GM12878 (cell line): Measurements from ENCODE around the gene RAP1GAP. TPM values are rescaled to one million over a fixed set of nuclear protein-coding genes. Genes with fewer than 3 reads are reported as not detected.

ENCODE experiments used
- ATAC-seq: fragments of 200-7000 bp; cut with Tn5 transposase; 3 replicates; pipeline ENCODE4 v1.9.1; 2020; ENCODE audit warnings: mild to moderate bottlenecking, moderate library complexity
- BruUV-seq: library from RNA; stranded (reverse); fragments of 400-500 nt; replicated peaks from 2 replicates; lab custom pipeline; 2021; lab: Mats Ljungman, UMichigan
- CTCF ChIA-PET: fragments of 300-600 bp; sonication (Branson Sonifier 250); formaldehyde crosslinking; extraction: SDS; loops from one replicate; lab custom pipeline; 2021; ENCODE audit warnings: inconsistent platforms; lab: Yijun Ruan, JAX
- POLR2A ChIA-PET: fragments of 350-600 bp; formaldehyde crosslinking; extraction: SDS; loops from one replicate; lab custom pipeline; 2021; ENCODE audit warnings: inconsistent platforms; lab: Charles Lee
- RAD21 ChIA-PET: fragments of 300-600 bp; sonication (Branson Sonifier 250); formaldehyde crosslinking; loops from one replicate; lab custom pipeline; 2023; ENCODE audit warnings: antibody characterized with exemption; ENCODE audit not compliant: unreplicated experiment; lab: Charles Lee
- SMC1A ChIA-PET: fragments of 300-600 bp; sonication (Branson Sonifier 250); formaldehyde crosslinking; loops from one replicate; lab custom pipeline; 2023; ENCODE audit not compliant: unreplicated experiment, uncharacterized antibody; lab: Charles Lee
- DNase-seq: peaks from one replicate; pipeline ENCODE4 v3.0.0-alpha.2; 2011; ENCODE audit warnings: low read depth, low spot score
- FAIRE-seq: peaks from 3 replicates; lab custom pipeline; 2011; peaks lifted over from hg19 to GRCh38; lab: Jason Lieb, UNC
- H2AFZ ChIP-seq: 2 replicates; pipeline ENCODE4 v1.6.0; 2011; ENCODE audit warnings: low read depth, low read length, control low read depth; ENCODE audit not compliant: control insufficient read depth
- H3K27ac ChIP-seq: 2 replicates; pipeline ENCODE4 v1.5.1; 2011; ENCODE audit warnings: control low read depth; ENCODE audit not compliant: control insufficient read depth, insufficient read depth
- H3K27me3 ChIP-seq, 2 experiments: replicated peaks in 1 of 2; 2 replicates each; pipeline versions ENCODE4 v1.6.0 to v1.6.1; 2011; ENCODE audit warnings: low read length in 1 of 2; ENCODE audit not compliant: control insufficient read depth in 2 of 2, insufficient read depth in 2 of 2
- H3K36me3 ChIP-seq, 2 experiments: 2 replicates each; pipeline ENCODE4 v1.5.1; 2011; ENCODE audit warnings: low read length in 1 of 2; ENCODE audit not compliant: control insufficient read depth in 2 of 2, insufficient read depth in 2 of 2
- H3K4me1 ChIP-seq: 2 replicates; pipeline ENCODE4 v1.6.1; 2011; ENCODE audit warnings: mild to moderate bottlenecking, low read length, moderate library complexity, mixed read lengths; ENCODE audit not compliant: control insufficient read depth, insufficient read depth
- H3K4me2 ChIP-seq: 2 replicates; pipeline ENCODE4 v1.6.0; 2011; ENCODE audit warnings: control low read depth; ENCODE audit not compliant: control insufficient read depth, insufficient read depth
- H3K4me3 ChIP-seq: fragments of 200-600 bp; sonication (generic); 2 replicates; pipeline ENCODE4 v1.5.1; 2016
- H3K79me2 ChIP-seq: 2 replicates; pipeline ENCODE4 v1.6.0; 2011; ENCODE audit warnings: low read length; ENCODE audit not compliant: control insufficient read depth, insufficient read depth
- H3K9ac ChIP-seq: 2 replicates; pipeline ENCODE4 v1.8.0; 2011; ENCODE audit warnings: low read length, control low read depth, mixed read lengths; ENCODE audit not compliant: control insufficient read depth, insufficient read depth
- H3K9me3 ChIP-seq: replicated peaks from 3 replicates; pipeline ENCODE4 v1.5.1; 2011; ENCODE audit warnings: mild to moderate bottlenecking, low read length; ENCODE audit not compliant: control insufficient read depth, insufficient read depth
- H4K20me1 ChIP-seq: 2 replicates; pipeline ENCODE4 v1.6.0; 2011; ENCODE audit not compliant: control insufficient read depth, insufficient read depth
- ASH2L ChIP-seq: fragments of 300-600, 200-600 bp; sonication (generic); IDR thresholded peaks from 2 replicates; pipeline ENCODE4 v1.6.1; 2017; ENCODE audit warnings: low read depth, mild to moderate bottlenecking, borderline replicate concordance
- CEBPB ChIP-seq, 2 experiments: fragments of 150-350 bp in 1 of 2; IDR thresholded peaks; 2 replicates each; pipeline ENCODE4 v1.6.1; 2012 to 2014; ENCODE audit warnings: low read depth in 2 of 2, low read length in 2 of 2, borderline replicate concordance in 1 of 2, inconsistent platforms in 1 of 2
- IKZF2 ChIP-seq, 2 experiments: fragments of 450-650 bp; IDR thresholded peaks; 2 replicates each; pipeline ENCODE4 v1.6.1; 2017; ENCODE audit warnings: mild to moderate bottlenecking in 2 of 2, moderate library complexity in 2 of 2
- NBN ChIP-seq: fragments of 450-650 bp; IDR thresholded peaks from 2 replicates; pipeline ENCODE4 v1.6.1; 2016
- POLR2AphosphoS5 ChIP-seq: IDR thresholded peaks from 2 replicates; pipeline ENCODE4 v1.6.1; 2011; ENCODE audit warnings: mild to moderate bottlenecking, low read length, inconsistent platforms
- SMAD1 ChIP-seq: fragments of 450-650 bp; IDR thresholded peaks from 2 replicates; pipeline ENCODE4 v1.6.1; 2018; ENCODE audit warnings: mild to moderate bottlenecking, low read depth; ENCODE audit not compliant: partially characterized antibody
- SRF ChIP-seq, 2 experiments: IDR thresholded peaks; 2 replicates each; pipeline ENCODE4 v1.6.1; 2011; ENCODE audit warnings: low read depth in 2 of 2, low read length in 2 of 2, mild to moderate bottlenecking in 1 of 2, moderate library complexity in 1 of 2
- TAF1 ChIP-seq: IDR thresholded peaks from 2 replicates; pipeline ENCODE4 v1.6.1; 2011; ENCODE audit warnings: mild to moderate bottlenecking, low read depth, low read length, borderline replicate concordance
- WGBS: methylation state at CpG from one replicate; pipeline ENCODE4 v1.1.6; 2016; ENCODE audit warnings: low lambda C conversion rate; ENCODE audit not compliant: insufficient replicate concordance, insufficient coverage; ENCODE audit errors: missing lambda C conversion rate; 5-methylcytosine and 5-hydroxymethylcytosine counted together
- in situ Hi-C: fragments of 300-500 bp; cut with MboI; formaldehyde crosslinking; loops from 9 replicates; pipeline ENCODE4 v1.14.3; 2018; ENCODE audit warnings: mixed read lengths
- intact Hi-C: fragments of 100-400 bp; cut with micrococcal nuclease; formaldehyde crosslinking; loops from one replicate; pipeline ENCODE4 v1.14.2; 2022; ENCODE audit not compliant: unreplicated experiment
- polyA plus RNA-seq, 11 experiments: library from polyadenylated mRNA; depleted of rRNA in 4 of 11; unstranded in 6 of 11; stranded (reverse) in 5 of 11; fragments of >200 nt; fragmentation: Nextera tagmentation in 4 of 11; fragmentation: Illumina TruSeq in 1 of 11; extraction: Ambion mirVana in 4 of 11; extraction: Trizol in 1 of 11; gene quantifications; 1 replicate in 1 of 11; 2 replicates in 10 of 11; pipeline versions ENCODE4 v1.2.1 to v1.2.3, GENCODE V29; 2011 to 2016; ENCODE audit warnings: inconsistent platforms in 2 of 11, missing spikeins in 2 of 11, low read depth in 1 of 11
- total RNA-seq, 4 experiments: library from RNA; depleted of rRNA in 3 of 4; stranded (reverse); fragments of >200 nt in 3 of 4; fragmentation: Illumina TruSeq in 1 of 4; extraction: Trizol in 1 of 4; gene quantifications; 2 replicates each; pipeline versions ENCODE4 v1.2.1 to v1.2.3, GENCODE V29; 2013 to 2021
- TF ChIP-seq, protein P1 (sequence below): IDR thresholded peaks from 2 replicates; pipeline ENCODE4 v1.6.1; 2011; ENCODE audit warnings: borderline replicate concordance, low read depth, mild to moderate bottlenecking, moderate library complexity, low read length; ENCODE audit not compliant: insufficient read depth, poor library complexity, severe bottlenecking
- TF ChIP-seq, protein P2 (sequence below): fragments of 450-650 bp; IDR thresholded peaks from 2 replicates; pipeline ENCODE4 v1.6.1; 2017; ENCODE audit warnings: mild to moderate bottlenecking
- TF ChIP-seq, protein P3 (sequence below): fragments of 450-650 bp; IDR thresholded peaks from 2 replicates; pipeline ENCODE4 v1.6.1; 2017; ENCODE audit warnings: mild to moderate bottlenecking, moderate library complexity

RAP1GAP gene
- total and polyA plus RNA-seq, 10 of the 15 experiments (the other 5 are each of a cell fraction or from before 2014, with no cell fraction given), result 0.04 to 0.96 (median 0.09) TPM; not detected in 3

DNA sequence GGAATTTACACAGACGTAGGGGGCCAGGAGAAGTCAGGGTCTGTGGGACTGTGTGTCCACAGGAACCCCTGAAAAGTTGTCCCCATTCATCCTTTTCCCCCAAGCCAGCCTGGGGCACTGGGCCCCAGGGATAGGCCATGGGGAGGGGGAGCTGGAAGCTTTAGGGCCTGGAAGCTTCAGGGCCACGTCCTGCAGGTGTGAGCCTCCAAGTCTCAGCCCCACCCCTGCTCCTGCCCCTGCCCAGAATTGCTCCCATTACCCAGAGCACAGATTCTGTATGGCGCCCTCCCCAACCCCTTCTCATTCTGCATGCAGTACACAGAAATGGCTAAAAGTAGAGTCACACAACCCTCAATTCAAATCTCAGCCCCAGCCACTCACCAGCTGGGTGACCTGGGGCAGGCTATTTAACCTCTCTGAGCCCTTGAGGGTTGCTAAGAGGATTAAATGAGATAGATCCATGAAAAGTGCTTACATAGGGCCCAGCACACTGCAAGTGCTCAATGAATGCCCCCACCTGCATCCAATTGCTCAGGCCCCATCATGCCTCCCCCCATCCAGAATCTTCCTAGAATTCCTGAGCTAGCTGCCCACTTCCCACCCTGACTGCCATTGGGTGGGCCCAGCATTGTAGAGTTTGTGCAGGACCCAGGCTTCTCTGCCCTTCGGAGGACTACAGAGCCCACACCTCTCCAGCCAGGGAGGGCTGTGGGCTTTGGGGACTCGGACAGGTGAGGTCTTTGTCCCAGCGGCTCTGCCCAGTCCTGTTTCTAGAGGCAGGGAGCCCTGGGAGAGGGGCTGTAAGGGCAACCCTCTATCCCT lies 6.5 kb downstream of the RAP1GAP start (continued):
- TF ChIP-seq, protein P1, sequence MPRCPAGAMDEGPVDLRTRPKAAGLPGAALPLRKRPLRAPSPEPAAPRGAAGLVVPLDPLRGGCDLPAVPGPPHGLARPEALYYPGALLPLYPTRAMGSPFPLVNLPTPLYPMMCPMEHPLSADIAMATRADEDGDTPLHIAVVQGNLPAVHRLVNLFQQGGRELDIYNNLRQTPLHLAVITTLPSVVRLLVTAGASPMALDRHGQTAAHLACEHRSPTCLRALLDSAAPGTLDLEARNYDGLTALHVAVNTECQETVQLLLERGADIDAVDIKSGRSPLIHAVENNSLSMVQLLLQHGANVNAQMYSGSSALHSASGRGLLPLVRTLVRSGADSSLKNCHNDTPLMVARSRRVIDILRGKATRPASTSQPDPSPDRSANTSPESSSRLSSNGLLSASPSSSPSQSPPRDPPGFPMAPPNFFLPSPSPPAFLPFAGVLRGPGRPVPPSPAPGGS, result no peak
- no peak for TF ChIP-seq TAF1
- TF ChIP-seq, protein P2, sequence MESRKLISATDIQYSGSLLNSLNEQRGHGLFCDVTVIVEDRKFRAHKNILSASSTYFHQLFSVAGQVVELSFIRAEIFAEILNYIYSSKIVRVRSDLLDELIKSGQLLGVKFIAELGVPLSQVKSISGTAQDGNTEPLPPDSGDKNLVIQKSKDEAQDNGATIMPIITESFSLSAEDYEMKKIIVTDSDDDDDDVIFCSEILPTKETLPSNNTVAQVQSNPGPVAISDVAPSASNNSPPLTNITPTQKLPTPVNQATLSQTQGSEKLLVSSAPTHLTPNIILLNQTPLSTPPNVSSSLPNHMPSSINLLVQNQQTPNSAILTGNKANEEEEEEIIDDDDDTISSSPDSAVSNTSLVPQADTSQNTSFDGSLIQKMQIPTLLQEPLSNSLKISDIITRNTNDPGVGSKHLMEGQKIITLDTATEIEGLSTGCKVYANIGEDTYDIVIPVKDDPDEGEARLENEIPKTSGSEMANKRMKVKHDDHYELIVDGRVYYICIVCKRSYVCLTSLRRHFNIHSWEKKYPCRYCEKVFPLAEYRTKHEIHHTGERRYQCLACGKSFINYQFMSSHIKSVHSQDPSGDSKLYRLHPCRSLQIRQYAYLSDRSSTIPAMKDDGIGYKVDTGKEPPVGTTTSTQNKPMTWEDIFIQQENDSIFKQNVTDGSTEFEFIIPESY, result no peak
- no peak for TF ChIP-seq CEBPB (IDR thresholded peaks at IDR 0.05; ENCODE audit: borderline replicate concordance in 1 of 2, low read depth in 2 of 2, low read length in 2 of 2)
- TF ChIP-seq IKZF2 (IDR thresholded peaks at IDR 0.05), result no peak
- no peak for TF ChIP-seq POLR2AphosphoS5
- no peak for TF ChIP-seq ASH2L

DNA sequence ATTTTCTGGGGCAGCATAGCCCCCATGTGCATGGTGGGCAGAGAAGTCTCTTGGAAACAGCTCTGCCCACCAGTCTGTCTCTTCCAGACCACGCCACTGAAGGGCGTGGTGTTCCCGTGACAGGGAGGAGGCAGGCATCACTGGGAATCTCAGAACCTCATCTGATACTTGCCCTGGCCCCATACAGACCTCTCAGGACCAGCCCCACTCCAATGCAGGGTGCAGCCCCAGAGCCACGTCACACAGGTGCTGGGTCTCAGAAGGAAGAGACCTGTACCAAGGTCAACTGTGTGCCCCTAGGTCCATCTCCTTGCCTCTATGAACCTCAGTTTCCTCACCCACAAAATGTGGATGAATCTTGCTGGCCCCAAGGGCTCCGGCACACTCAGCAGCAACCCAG lies 7.3 kb downstream of the RAP1GAP start:
- WGBS, result 8% methylated on average over 5 of the region's 5 CpGs
- CTCF ChIA-PET, result interaction anchor here (0.8 to 1.2 kb wide), 2 partner anchors 301 to 755 kb away, joined by 3 to 5 read pairs; no protein-coding TSS in a partner anchor
- no peaks in the 10 kb centered on the region for H3K36me3 ChIP-seq
- no peak for DNase-seq
- TF ChIP-seq SMAD1, result no peak
- TF ChIP-seq, protein P3, sequence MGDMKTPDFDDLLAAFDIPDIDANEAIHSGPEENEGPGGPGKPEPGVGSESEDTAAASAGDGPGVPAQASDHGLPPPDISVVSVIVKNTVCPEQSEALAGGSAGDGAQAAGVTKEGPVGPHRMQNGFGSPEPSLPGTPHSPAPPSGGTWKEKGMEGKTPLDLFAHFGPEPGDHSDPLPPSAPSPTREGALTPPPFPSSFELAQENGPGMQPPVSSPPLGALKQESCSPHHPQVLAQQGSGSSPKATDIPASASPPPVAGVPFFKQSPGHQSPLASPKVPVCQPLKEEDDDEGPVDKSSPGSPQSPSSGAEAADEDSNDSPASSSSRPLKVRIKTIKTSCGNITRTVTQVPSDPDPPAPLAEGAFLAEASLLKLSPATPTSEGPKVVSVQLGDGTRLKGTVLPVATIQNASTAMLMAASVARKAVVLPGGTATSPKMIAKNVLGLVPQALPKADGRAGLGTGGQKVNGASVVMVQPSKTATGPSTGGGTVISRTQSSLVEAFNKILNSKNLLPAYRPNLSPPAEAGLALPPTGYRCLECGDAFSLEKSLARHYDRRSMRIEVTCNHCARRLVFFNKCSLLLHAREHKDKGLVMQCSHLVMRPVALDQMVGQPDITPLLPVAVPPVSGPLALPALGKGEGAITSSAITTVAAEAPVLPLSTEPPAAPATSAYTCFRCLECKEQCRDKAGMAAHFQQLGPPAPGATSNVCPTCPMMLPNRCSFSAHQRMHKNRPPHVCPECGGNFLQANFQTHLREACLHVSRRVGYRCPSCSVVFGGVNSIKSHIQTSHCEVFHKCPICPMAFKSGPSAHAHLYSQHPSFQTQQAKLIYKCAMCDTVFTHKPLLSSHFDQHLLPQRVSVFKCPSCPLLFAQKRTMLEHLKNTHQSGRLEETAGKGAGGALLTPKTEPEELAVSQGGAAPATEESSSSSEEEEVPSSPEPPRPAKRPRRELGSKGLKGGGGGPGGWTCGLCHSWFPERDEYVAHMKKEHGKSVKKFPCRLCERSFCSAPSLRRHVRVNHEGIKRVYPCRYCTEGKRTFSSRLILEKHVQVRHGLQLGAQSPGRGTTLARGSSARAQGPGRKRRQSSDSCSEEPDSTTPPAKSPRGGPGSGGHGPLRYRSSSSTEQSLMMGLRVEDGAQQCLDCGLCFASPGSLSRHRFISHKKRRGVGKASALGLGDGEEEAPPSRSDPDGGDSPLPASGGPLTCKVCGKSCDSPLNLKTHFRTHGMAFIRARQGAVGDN, result no peak
- no peak for TF ChIP-seq NBN
- no peak for TF ChIP-seq SRF (IDR thresholded peaks at IDR 0.05; ENCODE audit: low read depth in 2 of 2, low read length in 2 of 2)
- TF ChIP-seq, all 136 proteins: peak for 0
- Histone ChIP-seq H2AFZ (no peak overlapping the region), H3K4me1 (no peaks in the 10 kb centered on the region), H3K9me3 (no peaks in the 10 kb centered on the region), H4K20me1 (peaks cover 2% of the 10 kb centered on the region; the same call in 1 of the 2 replicates), H3K79me2 (no peaks in the 10 kb centered on the region), H3K9ac (no peak overlapping the region), H3K4me3 (no peak overlapping the region), H3K27ac (no peak overlapping the region), H3K27me3 (peaks cover 0 to 2% of the 10 kb centered on the region in 2 experiments; a peak in 1 of 4 replicates), H3K4me2 (no peak overlapping the region)
- ChIA-PET RAD21 (no interaction called here), SMC1A (interaction anchor here (1.3 kb wide), 1 partner anchor 120 kb away, joined by 4 read pairs; no protein-coding TSS in a partner anchor), POLR2A (interaction anchor here (1.1 kb wide), 2 partner anchors 120 to 357 kb away, joined by 3 read pairs; no protein-coding TSS in a partner anchor)
- ATAC-seq (no peak), FAIRE-seq (no peak)
- intact Hi-C loops, result no loop called here
- no TSS peak for BruUV-seq
- in situ Hi-C loops, result no loop called here
